HG02759 (cell line): ENCODE results near the gene ASPSCR1.

ENCODE experiments used
- ATAC-seq: cut with Tn5 transposase; IDR thresholded peaks from one replicate; pipeline ENCODE4 v1.9.1; 2021; ENCODE audit warnings: mild to moderate bottlenecking, moderate library complexity; ENCODE audit not compliant: unreplicated experiment

The ASPSCR1 gene

GRCh38 chr17:82064433-82065192 is 87.2 kb downstream of the ASPSCR1 start:
- no peak for ATAC-seq

GRCh38 chr17:82065193-82065637 is 87.8 kb downstream of the ASPSCR1 start:
- peak; percentile 37 for ATAC-seq

DNA sequence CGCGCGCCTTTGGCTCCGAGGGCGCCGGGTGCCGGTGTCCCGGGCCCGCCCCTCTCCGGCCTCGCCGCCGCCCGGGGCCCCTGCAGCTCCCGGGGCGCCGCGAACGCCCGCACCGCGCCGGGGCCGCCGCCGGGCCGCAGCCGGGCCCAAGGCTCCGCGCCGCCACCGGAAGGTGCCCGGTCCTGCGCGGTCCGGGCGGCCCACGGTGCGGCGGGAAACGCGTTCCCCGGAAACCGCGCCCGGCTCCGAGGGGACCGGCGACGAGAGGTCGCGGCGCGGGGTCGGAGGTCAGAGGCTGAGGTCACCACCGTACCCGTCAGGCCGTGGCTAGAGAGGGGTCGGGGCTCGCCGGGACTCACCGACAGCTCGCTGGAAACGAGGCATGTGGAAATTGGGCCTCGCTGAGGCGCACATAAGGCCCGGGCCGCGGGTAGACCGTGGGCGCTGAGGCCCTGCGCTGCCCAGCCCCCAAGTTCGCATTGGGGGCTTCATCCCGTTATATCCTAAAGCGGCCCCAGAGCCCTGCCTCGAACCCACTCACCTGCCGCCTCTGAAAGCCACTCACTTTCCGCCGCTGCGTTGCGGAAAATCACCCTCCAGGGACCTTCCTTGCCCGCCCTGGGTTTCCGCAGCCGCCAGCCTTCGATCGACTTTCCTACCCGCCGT is 88.3 kb downstream of the ASPSCR1 start, which contains the start of gene DUS1L:
Gene DUS1L, minus strand, starts transcription at position 167 of the 666 bp plus-strand sequence. CDS start 745 bp downstream, outside the sequence.
- peak; percentile 72 for ATAC-seq
